Transverse colon (tissue), 4 donors: Measurements from ENCODE around the gene ADCY5.

Experiments
- CTCF ChIP-seq, 5 experiments: fragments of 200-600 bp in 3 of 5; fragments of 450-650 bp in 2 of 5; sonication (generic) in 3 of 5; IDR thresholded peaks; 1 replicate in 2 of 5; 2 replicates in 3 of 5; pipeline ENCODE4 v1.5.1; 2016 to 2017; ENCODE audit warnings: antibody characterized with exemption in 5 of 5, inconsistent platforms in 3 of 5, mild to moderate bottlenecking in 2 of 5, moderate library complexity in 1 of 5
- POLR2AphosphoS5 ChIP-seq, 3 donors: sonication (generic); formaldehyde crosslinking; IDR thresholded peaks; one replicate each; pipeline ENCODE4 v1.6.1; 2016; ENCODE audit warnings: antibody characterized with exemption in 3 of 3

GRCh38 chr3:123410149-123410515 lies 38.8 kb downstream of the ADCY5 start:
- TF ChIP-seq CTCF (IDR thresholded peaks at IDR 0.05) (no peak), POLR2AphosphoS5 (IDR thresholded peaks at IDR 0.05) (no peak)
